GM12873 (cell line): ENCODE measurements around the gene DRC1.
A peak's percentile ranks its signal among the peaks of the same experiment; 100 is the strongest.

ENCODE experiments used
- CTCF ChIP-seq: IDR thresholded peaks from 2 replicates; pipeline ENCODE4 v1.5.1; 2012; ENCODE audit warnings: low read depth, mild to moderate bottlenecking, moderate library complexity, low read length, control low read depth; ENCODE audit not compliant: insufficient read depth; ENCODE audit errors: missing control alignments

DRC1 gene

GRCh38 chr2:26464390-26465265 lies 62.9 kb downstream of the DRC1 start:
- TF ChIP-seq CTCF = no peak

- no peak for TF ChIP-seq CTCF
Measured at GRCh38 chr2:26465266-26465925, 63.7 kb downstream of the DRC1 start.

- TF ChIP-seq CTCF = no peak
Measured at GRCh38 chr2:26465981-26466471, 64.3 kb downstream of the DRC1 start.

- no peak for TF ChIP-seq CTCF
Measured at GRCh38 chr2:26466662-26467310, 65.1 kb downstream of the DRC1 start.

GRCh38 chr2:26469092-26469710 lies 67.5 kb downstream of the DRC1 start:
- TF ChIP-seq CTCF = peak; percentile 81

GRCh38 chr2:26469955-26470354 lies 68.2 kb downstream of the DRC1 start:
- TF ChIP-seq CTCF = no peak
